Ascending aorta (tissue), 2 donors: ENCODE results near the gene ZC3H13. TPM values are rescaled to one million over a fixed set of nuclear protein-coding genes. Genes with fewer than 3 reads are reported as not detected.
"Not testable (repeated sequence)": the region's sequence is repeated elsewhere in the genome, so short reads cannot be mapped to it uniquely, and the experiment has no call there.

Experiments used
- DNase-seq, 2 donors: peaks; one replicate each; pipeline ENCODE4 v3.0.0-alpha.2; 2019; ENCODE audit warnings: low spot score in 2 of 2
- H3K27ac ChIP-seq, 2 donors: fragments of 200-600 bp; sonication (generic); one replicate each; pipeline ENCODE4 v1.5.1; 2016 to 2017; ENCODE audit warnings: mild to moderate bottlenecking in 1 of 2
- H3K27me3 ChIP-seq: fragments of 200-600 bp; sonication (generic); one replicate; pipeline ENCODE4 v1.5.1; 2017
- H3K36me3 ChIP-seq, 2 donors: fragments of 200-600 bp; sonication (generic); one replicate each; pipeline ENCODE4 v1.5.1; 2016
- H3K4me1 ChIP-seq, 2 donors: fragments of 200-600 bp; sonication (generic); one replicate each; pipeline ENCODE4 v1.5.1; 2016 to 2017; ENCODE audit warnings: mild to moderate bottlenecking in 1 of 2
- H3K4me3 ChIP-seq, 2 donors: fragments of 200-600 bp; sonication (generic); one replicate each; pipeline ENCODE4 v1.5.1; 2016 to 2017; ENCODE audit warnings: mild to moderate bottlenecking in 1 of 2
- H3K9me3 ChIP-seq, 2 donors: fragments of 200-600 bp; sonication (generic); one replicate each; pipeline ENCODE4 v1.5.1; 2016
- intact Hi-C: fragments of 100-400 bp; cut with DNase I; formaldehyde crosslinking; loops from one replicate; pipeline ENCODE4 v1.15.1; 2023
- total RNA-seq: library from RNA; depleted of rRNA; stranded (reverse); fragments of >200 nt; gene quantifications from one replicate; pipeline ENCODE4 v1.1.0, GENCODE V29; 2016
- TF ChIP-seq, protein P1 (sequence below), 3 experiments: fragments of 200-600 bp in 2 of 3; fragments of 450-650 bp in 1 of 3; sonication (generic) in 2 of 3; IDR thresholded peaks; one replicate each; pipeline ENCODE4 v1.5.1; 2016 to 2019; ENCODE audit warnings: antibody characterized with exemption in 3 of 3, mild to moderate bottlenecking in 1 of 3, moderate library complexity in 1 of 3

The ZC3H13 gene
- total RNA-seq, 1 donor from 2014 or later = 25.8 TPM

GRCh38 chr13:45989607-45990006 is 62.9 kb downstream of the ZC3H13 start:
- TF ChIP-seq, protein P1, sequence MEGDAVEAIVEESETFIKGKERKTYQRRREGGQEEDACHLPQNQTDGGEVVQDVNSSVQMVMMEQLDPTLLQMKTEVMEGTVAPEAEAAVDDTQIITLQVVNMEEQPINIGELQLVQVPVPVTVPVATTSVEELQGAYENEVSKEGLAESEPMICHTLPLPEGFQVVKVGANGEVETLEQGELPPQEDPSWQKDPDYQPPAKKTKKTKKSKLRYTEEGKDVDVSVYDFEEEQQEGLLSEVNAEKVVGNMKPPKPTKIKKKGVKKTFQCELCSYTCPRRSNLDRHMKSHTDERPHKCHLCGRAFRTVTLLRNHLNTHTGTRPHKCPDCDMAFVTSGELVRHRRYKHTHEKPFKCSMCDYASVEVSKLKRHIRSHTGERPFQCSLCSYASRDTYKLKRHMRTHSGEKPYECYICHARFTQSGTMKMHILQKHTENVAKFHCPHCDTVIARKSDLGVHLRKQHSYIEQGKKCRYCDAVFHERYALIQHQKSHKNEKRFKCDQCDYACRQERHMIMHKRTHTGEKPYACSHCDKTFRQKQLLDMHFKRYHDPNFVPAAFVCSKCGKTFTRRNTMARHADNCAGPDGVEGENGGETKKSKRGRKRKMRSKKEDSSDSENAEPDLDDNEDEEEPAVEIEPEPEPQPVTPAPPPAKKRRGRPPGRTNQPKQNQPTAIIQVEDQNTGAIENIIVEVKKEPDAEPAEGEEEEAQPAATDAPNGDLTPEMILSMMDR (IDR thresholded peaks at IDR 0.05) = no peak
- no peak for DNase-seq
- H3K4me3 ChIP-seq = no peak overlapping the region
- peaks cover 26 to 38% of the 10 kb centered on the region in 2 donors for H3K36me3 ChIP-seq
- intact Hi-C loops = no loop called here
- H3K4me1 ChIP-seq = no peaks in the 10 kb centered on the region
- H3K9me3 ChIP-seq = no peaks in the 10 kb centered on the region
- H3K27me3 ChIP-seq = no peaks in the 10 kb centered on the region
- peak overlapping the region in 1 of 2 donors; percentile 15 for H3K27ac ChIP-seq

DNA sequence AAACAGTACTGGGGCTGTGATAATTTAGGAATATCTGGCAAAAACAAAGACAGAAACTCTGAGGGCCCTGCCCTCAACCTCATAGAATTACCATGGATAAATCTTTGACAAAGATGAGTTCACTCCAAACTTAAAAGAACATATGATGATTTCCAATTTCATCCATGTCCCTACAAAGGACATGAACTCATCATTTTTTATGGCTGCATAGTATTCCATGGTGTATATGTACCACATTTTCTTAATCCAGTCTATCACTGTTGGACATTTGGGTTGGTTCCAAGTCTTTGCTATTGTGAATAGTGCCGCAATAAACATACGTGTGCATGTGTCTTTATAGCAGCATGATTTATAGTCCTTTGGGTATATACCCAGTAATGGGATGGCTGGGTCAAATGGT is 71.4 kb downstream of the ZC3H13 start:
- H3K4me3 ChIP-seq, intact Hi-C loops, H3K4me1 ChIP-seq, H3K27me3 ChIP-seq, H3K9me3 ChIP-seq, H3K27ac ChIP-seq, DNase-seq: not testable (repeated sequence)
- peaks cover 13 to 31% of the 10 kb centered on the region in 2 donors for H3K36me3 ChIP-seq

DNA sequence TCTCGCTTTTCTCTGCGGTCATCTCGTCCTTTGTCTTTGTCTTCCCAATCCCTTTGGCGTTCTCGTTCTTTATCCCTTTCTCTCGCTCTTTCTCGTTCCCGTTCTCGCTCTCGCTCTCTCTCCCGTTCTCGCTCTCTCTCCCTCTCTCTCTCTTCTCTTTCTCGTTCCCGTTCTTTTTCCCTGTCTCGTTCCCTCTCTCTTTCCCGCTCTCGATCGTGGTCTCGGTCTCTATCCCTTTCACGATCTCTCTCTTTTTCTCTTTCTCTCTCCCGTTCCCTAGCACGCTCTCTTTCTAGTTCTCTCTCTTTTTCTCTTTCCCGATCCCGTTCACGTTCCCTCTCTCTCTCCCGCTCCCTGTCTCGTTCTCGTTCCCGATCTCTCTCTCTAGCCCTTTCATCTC is 77.2 kb downstream of the ZC3H13 start:
- no peaks in the 10 kb centered on the region for H3K9me3 ChIP-seq
- no peak for DNase-seq
- intact Hi-C loops = no loop called here
- H3K4me1 ChIP-seq = no peaks in the 10 kb centered on the region
- TF ChIP-seq, protein P1 (IDR thresholded peaks at IDR 0.05) = no peak
- H3K27ac ChIP-seq = no peak overlapping the region
- H3K27me3 ChIP-seq = no peaks in the 10 kb centered on the region
- peaks cover 11 to 49% of the 10 kb centered on the region in 2 donors for H3K36me3 ChIP-seq
- no peak overlapping the region for H3K4me3 ChIP-seq

DNA sequence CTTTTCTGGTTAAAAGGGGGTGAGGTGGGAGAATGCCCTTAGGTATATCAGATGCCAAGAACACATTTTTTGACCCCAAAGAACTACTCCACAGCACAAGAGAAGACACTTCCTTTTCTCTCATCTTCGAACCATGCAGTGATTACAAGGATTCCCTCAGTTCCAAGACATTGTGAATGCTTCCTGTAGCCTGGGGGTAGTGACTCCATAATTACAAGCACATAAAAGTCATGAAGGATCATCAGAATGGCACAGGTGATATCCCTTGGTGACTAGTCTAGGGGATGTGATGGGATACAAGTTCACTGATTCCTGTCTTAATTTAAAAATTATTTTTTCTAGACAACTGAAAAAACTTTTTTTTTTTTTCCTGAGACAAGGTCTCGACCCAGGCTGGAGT is 78.0 kb downstream of the ZC3H13 start:
- TF ChIP-seq, protein P1 (IDR thresholded peaks at IDR 0.05) = no peak
- H3K4me1 ChIP-seq = no peaks in the 10 kb centered on the region
- no peak overlapping the region for H3K27ac ChIP-seq
- no peak overlapping the region for H3K4me3 ChIP-seq
- no peaks in the 10 kb centered on the region for H3K27me3 ChIP-seq
- no peaks in the 10 kb centered on the region for H3K9me3 ChIP-seq
- no peak for DNase-seq
- intact Hi-C loops = no loop called here
- peaks cover 14 to 57% of the 10 kb centered on the region in 2 donors for H3K36me3 ChIP-seq

GRCh38 chr13:45967589-45967988 is 85.0 kb downstream of the ZC3H13 start:
- Histone ChIP-seq H3K9me3 (no peaks in the 10 kb centered on the region), H3K4me3 (no peak overlapping the region), H3K36me3 (peaks cover 55 to 81% of the 10 kb centered on the region in 2 donors), H3K4me1 (no peaks in the 10 kb centered on the region), H3K27me3 (no peaks in the 10 kb centered on the region), H3K27ac (no peak overlapping the region)
- intact Hi-C loops = no loop called here
- TF ChIP-seq, protein P1 (IDR thresholded peaks at IDR 0.05) = no peak
- DNase-seq = no peak

GRCh38 chr13:45966715-45967114 is 85.8 kb downstream of the ZC3H13 start:
- Histone ChIP-seq H3K9me3 (no peaks in the 10 kb centered on the region), H3K36me3 (peaks cover 52 to 80% of the 10 kb centered on the region in 2 donors), H3K27me3 (no peaks in the 10 kb centered on the region), H3K4me1 (no peaks in the 10 kb centered on the region), H3K27ac (no peak overlapping the region), H3K4me3 (no peak overlapping the region)
- TF ChIP-seq, protein P1 (IDR thresholded peaks at IDR 0.05) = no peak
- intact Hi-C loops = no loop called here
- DNase-seq = no peak
